Psoas muscle (tissue), 8 donors: ENCODE measurements around the gene GSG1L. TPM values are rescaled to one million over a fixed set of nuclear protein-coding genes. Genes with fewer than 3 reads are reported as not detected.
A peak's percentile ranks its signal among the peaks of the same experiment; 100 is the strongest.
"Not testable (repeated sequence)": the region's sequence is repeated elsewhere in the genome, so short reads cannot be mapped to it uniquely, and the experiment has no call there.

Experiments used
- ATAC-seq, 4 donors: fragments of 200-7000 bp; cut with Tn5 transposase; one replicate each; pipeline ENCODE4 v1.9.1; 2020; ENCODE audit warnings: moderate library complexity in 3 of 4, mild to moderate bottlenecking in 2 of 4
- DNase-seq, 2 donors: peaks; one replicate each; pipeline ENCODE4 v3.0.0-alpha.2; 2020
- H3K27ac ChIP-seq: fragments of 200-600 bp; one replicate; pipeline ENCODE4 v1.8.0; 2022
- H3K27me3 ChIP-seq, 3 donors: fragments of 200-600 bp in 1 of 3; one replicate each; pipeline versions ENCODE4 v1.6.1 to v1.8.0; 2013 to 2022; ENCODE audit warnings: low read length in 2 of 3, mild to moderate bottlenecking in 2 of 3, moderate library complexity in 1 of 3; ENCODE audit not compliant: insufficient read depth in 3 of 3
- H3K36me3 ChIP-seq, 2 donors: fragments of 200-600 bp in 1 of 2; one replicate each; pipeline versions ENCODE4 v1.6.1 to v1.8.0; 2013 to 2022; ENCODE audit warnings: low read depth in 1 of 2, mild to moderate bottlenecking in 1 of 2, moderate library complexity in 1 of 2; ENCODE audit not compliant: insufficient read depth in 1 of 2
- H3K4me1 ChIP-seq: fragments of 200-600 bp; one replicate; pipeline ENCODE4 v1.8.0; 2022
- H3K4me3 ChIP-seq: fragments of 200-600 bp; one replicate; pipeline ENCODE4 v1.8.0; 2022; ENCODE audit warnings: mild to moderate bottlenecking
- H3K9me3 ChIP-seq: fragments of 200-600 bp; one replicate; pipeline ENCODE4 v1.8.0; 2022
- CTCF ChIP-seq: fragments of 200-600 bp; IDR thresholded peaks from one replicate; pipeline ENCODE4 v1.8.0; 2022; ENCODE audit warnings: antibody characterized with exemption
- WGBS, 3 donors: extraction: QIAGEN DNeasy Blood & Tissue Kit; methylation state at CpG; one replicate each; pipeline versions ENCODE4 v1.1.6 to v1.1.7; 2013; 5-methylcytosine and 5-hydroxymethylcytosine counted together
- intact Hi-C, 2 donors: fragments of 100-400 bp; cut with DNase I; formaldehyde crosslinking; loops; one replicate each; pipeline versions ENCODE4 v1.11.0 to v1.14.2; 2022
- polyA plus RNA-seq, 3 donors: library from polyadenylated mRNA; stranded (reverse); fragments of 200-250 nt; gene quantifications; one replicate each; pipeline ENCODE4 v1.2.3, GENCODE V29; 2013
- total RNA-seq, 4 donors: library from RNA; stranded (reverse); fragmentation: NEBNext Ultra II Directional in 2 of 4; extraction: Animal tissue kit (Norgen Biotek cat#: 25700) in 2 of 4; gene quantifications; one replicate each; pipeline versions ENCODE4 v1.2.1 to v1.2.4, GENCODE V29; 2021 to 2023
- donor health status: healthy with polysubstance abuse.
- donor health status: DM: no; HTN: no; CAD: no; lungs with moderate emphysema.
- donor health status: Bipolar disorder and iron deficiency.
- donor health status: healthy.
- donor health status: DM: yes; HTN: yes; CAD: no.
- donor health status: DM: no; HTN: no; CAD: no.
- donor health status: DM: no; HTN: no; CAD: no.
- donor health status: DM: yes; HTN: yes; CAD: no.

GSG1L gene
- total and polyA plus RNA-seq, 7 donors = 0.04 to 0.17 (median 0.08) TPM; not detected in 2

- DNase-seq = no peak
- TF ChIP-seq CTCF = no peak
- Histone ChIP-seq H3K4me3 (no peak overlapping the region), H3K27ac (no peak overlapping the region), H3K9me3 (no peaks in the 10 kb centered on the region), H3K36me3 (no peaks in the 10 kb centered on the region), H3K4me1 (no peaks in the 10 kb centered on the region), H3K27me3 (no peaks in the 10 kb centered on the region)
- no peak for ATAC-seq
- 95 to 96% (median 96%) methylated on average over 14 of the region's 14 CpGs for WGBS, 3 donors
- intact Hi-C loops = no loop called here
These were observed 315.6 kb downstream of the GSG1L start for GRCh38 chr16:27747946-27748345.

GRCh38 chr16:27746076-27746855 is 317.2 kb downstream of the GSG1L start:
- no peak overlapping the region for H3K4me3 ChIP-seq
- H3K36me3 ChIP-seq = peaks cover 0 to 4% of the 10 kb centered on the region in 2 donors
- no peak for TF ChIP-seq CTCF
- ATAC-seq = no peak
- WGBS, 3 donors = 95 to 97% (median 97%) methylated on average over 18 of the region's 18 CpGs
- intact Hi-C loops = no loop called here
- no peaks in the 10 kb centered on the region for H3K27me3 ChIP-seq
- no peaks in the 10 kb centered on the region for H3K4me1 ChIP-seq
- no peaks in the 10 kb centered on the region for H3K9me3 ChIP-seq
- no peak overlapping the region for H3K27ac ChIP-seq
- peak in 1 of 2 donors; percentile 32 for DNase-seq

- no peak for TF ChIP-seq CTCF
- H3K9me3 ChIP-seq = no peaks in the 10 kb centered on the region
- intact Hi-C loops = no loop called here
- ATAC-seq (no peak), DNase-seq (no peak)
- peaks cover 0 to 13% of the 10 kb centered on the region in 2 donors for H3K36me3 ChIP-seq
- WGBS, 3 donors = 92 to 97% (median 96%) methylated on average over 3 of the region's 3 CpGs
- no peaks in the 10 kb centered on the region for H3K4me1 ChIP-seq
- H3K27me3 ChIP-seq = no peaks in the 10 kb centered on the region
- H3K4me3 ChIP-seq = no peak overlapping the region
- no peak overlapping the region for H3K27ac ChIP-seq
These were observed 318.2 kb downstream of the GSG1L start for GRCh38 chr16:27745348-27745747.

GRCh38 chr16:27743963-27744362 is 319.6 kb downstream of the GSG1L start:
- H3K27ac ChIP-seq = no peak overlapping the region
- intact Hi-C loops = no loop called here
- no peak for TF ChIP-seq CTCF
- H3K9me3 ChIP-seq = no peaks in the 10 kb centered on the region
- peaks cover 0 to 17% of the 10 kb centered on the region in 2 donors for H3K36me3 ChIP-seq
- H3K4me1 ChIP-seq = no peaks in the 10 kb centered on the region
- H3K4me3 ChIP-seq = no peak overlapping the region
- ATAC-seq (no peak), DNase-seq (no peak)
- 41 to 56% (median 48%) methylated on average over 5 of the region's 5 CpGs for WGBS, 3 donors
- no peaks in the 10 kb centered on the region for H3K27me3 ChIP-seq

GRCh38 chr16:27743001-27743400 is 320.5 kb downstream of the GSG1L start:
- peaks cover 0 to 17% of the 10 kb centered on the region in 2 donors for H3K36me3 ChIP-seq
- H3K4me1 ChIP-seq, DNase-seq, H3K27me3 ChIP-seq, H3K9me3 ChIP-seq, intact Hi-C loops, ATAC-seq, H3K4me3 ChIP-seq, H3K27ac ChIP-seq: not testable (repeated sequence)
- 99% methylated on average over 3 of the region's 3 CpGs for WGBS, 3 donors
